Measurements from ENCODE around the gene LRRN4.

DNA sequence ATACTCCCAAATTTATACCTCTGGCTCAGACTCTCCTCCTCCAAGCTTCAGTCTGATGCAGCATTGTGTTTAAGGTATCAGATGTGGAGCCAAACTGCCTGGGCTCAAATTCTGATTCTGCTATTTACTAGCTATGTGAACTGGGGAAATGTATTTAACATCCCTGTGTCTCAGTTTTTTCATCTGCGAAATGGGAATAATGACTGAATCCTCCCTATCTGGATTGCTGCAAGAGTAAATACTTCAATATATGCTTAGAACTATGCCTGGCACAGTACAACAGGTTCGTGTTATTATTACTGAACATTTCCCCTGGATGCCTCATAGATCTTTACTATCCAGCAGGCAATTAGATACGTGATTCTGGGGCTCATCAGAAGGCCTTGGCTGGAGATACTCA is 5.5 kb downstream of the LRRN4 start:
- no peak for TF ChIP-seq POLR2A (IDR thresholded peaks at IDR 0.05)
- TF ChIP-seq, protein P1, sequence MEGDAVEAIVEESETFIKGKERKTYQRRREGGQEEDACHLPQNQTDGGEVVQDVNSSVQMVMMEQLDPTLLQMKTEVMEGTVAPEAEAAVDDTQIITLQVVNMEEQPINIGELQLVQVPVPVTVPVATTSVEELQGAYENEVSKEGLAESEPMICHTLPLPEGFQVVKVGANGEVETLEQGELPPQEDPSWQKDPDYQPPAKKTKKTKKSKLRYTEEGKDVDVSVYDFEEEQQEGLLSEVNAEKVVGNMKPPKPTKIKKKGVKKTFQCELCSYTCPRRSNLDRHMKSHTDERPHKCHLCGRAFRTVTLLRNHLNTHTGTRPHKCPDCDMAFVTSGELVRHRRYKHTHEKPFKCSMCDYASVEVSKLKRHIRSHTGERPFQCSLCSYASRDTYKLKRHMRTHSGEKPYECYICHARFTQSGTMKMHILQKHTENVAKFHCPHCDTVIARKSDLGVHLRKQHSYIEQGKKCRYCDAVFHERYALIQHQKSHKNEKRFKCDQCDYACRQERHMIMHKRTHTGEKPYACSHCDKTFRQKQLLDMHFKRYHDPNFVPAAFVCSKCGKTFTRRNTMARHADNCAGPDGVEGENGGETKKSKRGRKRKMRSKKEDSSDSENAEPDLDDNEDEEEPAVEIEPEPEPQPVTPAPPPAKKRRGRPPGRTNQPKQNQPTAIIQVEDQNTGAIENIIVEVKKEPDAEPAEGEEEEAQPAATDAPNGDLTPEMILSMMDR (IDR thresholded peaks at IDR 0.05) = no peak

Measured in stomach (tissue), 4 donors.